H9 (cell line): ENCODE data around the gene TSC2. TPM values are rescaled to one million over a fixed set of nuclear protein-coding genes. Genes with fewer than 3 reads are reported as not detected.

Experiments
- DNase-seq: peaks from one replicate; pipeline ENCODE4 v3.0.0-alpha.2; 2017
- H2AFZ ChIP-seq: one replicate; pipeline ENCODE4 v1.6.1; 2013; ENCODE audit warnings: mild to moderate bottlenecking, low read length, control low read depth, moderate library complexity
- H2AK5ac ChIP-seq: 2 replicates; pipeline ENCODE4 v1.6.1; 2013; ENCODE audit warnings: low read length, control low read depth, mixed read lengths; ENCODE audit not compliant: insufficient read length
- H2BK120ac ChIP-seq: one replicate; pipeline ENCODE4 v1.6.1; 2013; ENCODE audit warnings: low read depth, mild to moderate bottlenecking, low read length, control low read depth, inconsistent platforms; ENCODE audit not compliant: poor library complexity, severe bottlenecking
- H2BK12ac ChIP-seq: 2 replicates; pipeline ENCODE4 v1.6.1; 2013; ENCODE audit warnings: low read length, control low read depth, mixed read lengths, low read depth; ENCODE audit not compliant: insufficient read length
- H2BK15ac ChIP-seq: 2 replicates; pipeline ENCODE4 v1.6.1; 2013; ENCODE audit warnings: low read depth, low read length, control low read depth
- H2BK20ac ChIP-seq: one replicate; pipeline ENCODE4 v1.6.1; 2013; ENCODE audit warnings: low read depth, mild to moderate bottlenecking, low read length, control low read depth, inconsistent platforms; ENCODE audit not compliant: poor library complexity, severe bottlenecking
- H2BK5ac ChIP-seq: 2 replicates; pipeline ENCODE4 v1.6.1; 2013; ENCODE audit warnings: low read length, control low read depth, mixed read lengths; ENCODE audit not compliant: insufficient read length
- H3K14ac ChIP-seq: 2 replicates; pipeline ENCODE4 v1.6.1; 2013; ENCODE audit warnings: low read length, control low read depth; ENCODE audit not compliant: insufficient read depth
- H3K18ac ChIP-seq: 2 replicates; pipeline ENCODE4 v1.6.1; 2013; ENCODE audit warnings: low read depth, mild to moderate bottlenecking, mixed read lengths, low read length, control low read depth; ENCODE audit not compliant: insufficient read length
- H3K23ac ChIP-seq: 2 replicates; pipeline ENCODE4 v1.6.1; 2013; ENCODE audit warnings: low read length, control low read depth, mixed read lengths, low read depth; ENCODE audit not compliant: insufficient read length
- H3K23me2 ChIP-seq: 2 replicates; pipeline ENCODE4 v1.6.1; 2013; ENCODE audit warnings: low read depth, mild to moderate bottlenecking, mixed read lengths, low read length, control low read depth; ENCODE audit not compliant: insufficient read length, poor library complexity, severe bottlenecking
- H3K27ac ChIP-seq: 2 replicates; pipeline ENCODE4 v1.5.1; 2013; ENCODE audit warnings: low read length, control low read depth, mixed read lengths, low read depth; ENCODE audit not compliant: insufficient read length
- H3K27me3 ChIP-seq: 2 replicates; pipeline ENCODE4 v1.6.1; 2013; ENCODE audit warnings: low read length, control low read depth, inconsistent platforms; ENCODE audit not compliant: insufficient read depth
- H3K4ac ChIP-seq: 2 replicates; pipeline ENCODE4 v1.6.1; 2013; ENCODE audit warnings: low read depth, mild to moderate bottlenecking, control low read depth, inconsistent platforms, low read length, moderate library complexity
- H3K4me1 ChIP-seq: 2 replicates; pipeline ENCODE4 v1.6.1; 2013; ENCODE audit warnings: low read length, control low read depth, inconsistent platforms; ENCODE audit not compliant: insufficient read depth
- H3K4me2 ChIP-seq: 2 replicates; pipeline ENCODE4 v1.6.1; 2013; ENCODE audit warnings: low read length, control low read depth, mixed read lengths; ENCODE audit not compliant: insufficient read length, insufficient read depth
- H3K56ac ChIP-seq: 2 replicates; pipeline ENCODE4 v1.6.1; 2013; ENCODE audit warnings: low read depth, mild to moderate bottlenecking, mixed read lengths, low read length, control low read depth; ENCODE audit not compliant: insufficient read length
- H3K79me1 ChIP-seq: 2 replicates; pipeline ENCODE4 v1.6.1; 2013; ENCODE audit warnings: low read depth, mild to moderate bottlenecking, moderate library complexity, low read length, control low read depth, inconsistent platforms; ENCODE audit not compliant: insufficient read depth, poor library complexity, severe bottlenecking
- H3K79me2 ChIP-seq: 2 replicates; pipeline ENCODE4 v1.6.1; 2013; ENCODE audit warnings: low read length, control low read depth, inconsistent platforms; ENCODE audit not compliant: insufficient read depth
- H3K9ac ChIP-seq: 2 replicates; pipeline ENCODE4 v1.6.1; 2013; ENCODE audit warnings: low read length, control low read depth, mixed read lengths; ENCODE audit not compliant: insufficient read length; ENCODE audit errors: extremely low read depth
- H3K9me3 ChIP-seq: one replicate; pipeline ENCODE4 v1.6.1; 2013; ENCODE audit warnings: low read depth, low read length, inconsistent platforms; ENCODE audit not compliant: control insufficient read depth
- H3T11ph ChIP-seq: one replicate; pipeline ENCODE4 v1.6.1; 2013; ENCODE audit warnings: mild to moderate bottlenecking, low read length, control low read depth, inconsistent platforms
- H4K20me1 ChIP-seq: one replicate; pipeline ENCODE4 v1.6.1; 2013; ENCODE audit not compliant: control insufficient read depth, insufficient read length, insufficient read depth
- H4K5ac ChIP-seq: 2 replicates; pipeline ENCODE4 v1.6.1; 2013; ENCODE audit warnings: low read depth, mild to moderate bottlenecking, mixed read lengths, low read length, control low read depth; ENCODE audit not compliant: insufficient read length
- H4K8ac ChIP-seq: replicated peaks from 2 replicates; pipeline ENCODE4 v1.6.1; 2013; ENCODE audit warnings: low read length, control low read depth, mixed read lengths, low read depth; ENCODE audit not compliant: insufficient read length
- H4K91ac ChIP-seq: 2 replicates; pipeline ENCODE4 v1.6.1; 2013; ENCODE audit warnings: low read depth, mild to moderate bottlenecking, moderate library complexity, mixed read lengths, low read length, control low read depth; ENCODE audit not compliant: insufficient read length
- H3K27ac Mint-ChIP-seq, 3 experiments: 2 replicates in 2 of 3; 3 replicates in 1 of 3; pipeline ENCODE4 v1.8.0; 2020 to 2021; ENCODE audit warnings: mixed read lengths in 3 of 3, mild to moderate bottlenecking in 1 of 3, moderate library complexity in 1 of 3
- H3K27me3 Mint-ChIP-seq: 2 replicates; pipeline ENCODE4 v1.8.0; 2021; ENCODE audit warnings: low read depth, mild to moderate bottlenecking, moderate library complexity, mixed read lengths
- H3K36me3 Mint-ChIP-seq, 3 experiments: 2 replicates in 2 of 3; 3 replicates in 1 of 3; pipeline ENCODE4 v1.8.0; 2020 to 2021; ENCODE audit warnings: low read depth in 3 of 3, mixed read lengths in 3 of 3; ENCODE audit not compliant: insufficient read depth in 1 of 3
- H3K4me1 Mint-ChIP-seq, 2 experiments: 2 replicates each; pipeline ENCODE4 v1.8.0; 2020; ENCODE audit warnings: mixed read lengths in 2 of 2
- H3K4me3 Mint-ChIP-seq, 2 experiments: 2 replicates in 1 of 2; 3 replicates in 1 of 2; pipeline ENCODE4 v1.8.0; 2020 to 2021; ENCODE audit warnings: mild to moderate bottlenecking in 2 of 2, mixed read lengths in 2 of 2, moderate library complexity in 1 of 2
- H3K9me3 Mint-ChIP-seq, 2 experiments: 2 replicates in 1 of 2; 3 replicates in 1 of 2; pipeline ENCODE4 v1.8.0; 2020; ENCODE audit warnings: mild to moderate bottlenecking in 2 of 2, mixed read lengths in 2 of 2, moderate library complexity in 1 of 2
- WGBS: extraction: QIAGEN DNeasy Blood & Tissue Kit; methylation state at CpG from one replicate; pipeline ENCODE4 v1.1.7; 2013; ENCODE audit warnings: missing lambda C conversion rate, low lambda C conversion rate, mixed read lengths; ENCODE audit not compliant: insufficient read length; ENCODE audit errors: extremely low coverage; 5-methylcytosine and 5-hydroxymethylcytosine counted together
- total RNA-seq: library from RNA; stranded (reverse); gene quantifications from 2 replicates; pipeline ENCODE4 v1.2.1, GENCODE V29; 2021
- TF ChIP-seq, protein P1 (sequence below): fragments of 200-600 bp; sonication (generic); conservative IDR thresholded peaks from 3 replicates; pipeline ENCODE4 v1.8.0; 2021; ENCODE audit warnings: antibody characterized with exemption, mild to moderate bottlenecking

Gene TSC2
- total RNA-seq, 1 experiment from 2014 or later, result 122 TPM

DNA sequence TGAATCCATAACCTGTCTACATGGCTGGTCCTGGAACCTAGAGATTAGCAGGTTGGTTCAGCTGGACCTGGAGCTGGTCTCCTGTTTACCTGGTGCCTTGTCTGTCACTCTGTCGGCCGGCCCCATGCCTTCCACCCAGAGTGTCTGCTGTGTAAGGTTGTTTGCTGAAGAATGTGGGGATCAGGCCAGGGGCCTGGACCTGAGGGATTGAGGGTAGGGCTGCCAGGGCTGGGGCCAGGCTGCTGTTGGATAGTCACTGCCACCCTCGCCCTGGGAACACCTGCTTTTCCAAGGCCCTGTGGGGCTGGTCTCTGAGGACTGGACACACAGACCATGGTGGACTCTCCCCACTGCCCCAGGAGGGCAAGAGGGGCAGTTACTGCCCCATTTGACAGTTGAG lies 19.6 kb upstream of the TSC2 start:
- no peaks in the 10 kb centered on the region for H4K20me1 ChIP-seq
- H2BK12ac ChIP-seq, result no peak overlapping the region
- H3K79me2 ChIP-seq, result no peaks in the 10 kb centered on the region
- no peak overlapping the region for H3K9ac ChIP-seq
- Mint-ChIP-seq H3K36me3 (no peaks in the 10 kb centered on the region), H3K9me3 (no peaks in the 10 kb centered on the region; a peak in 1 of 5 replicates), H3K27me3 (peaks cover 32% of the 10 kb centered on the region), H3K4me3 (peak overlapping the region in 1 of 2 experiments; percentile 84; a peak in 3 of 5 replicates), H3K4me1 (peaks cover 10 to 13% of the 10 kb centered on the region in 2 experiments), H3K27ac (no peak overlapping the region)
- H2BK5ac ChIP-seq, result no peak overlapping the region
- no peak overlapping the region for H3K56ac ChIP-seq
- no peaks in the 10 kb centered on the region for H3K79me1 ChIP-seq
- peaks cover 7% of the 10 kb centered on the region; the same call in 1 of the 2 replicates for H3K27me3 ChIP-seq
- H3K4me1 ChIP-seq, result no peaks in the 10 kb centered on the region; the same call in 1 of the 2 replicates
- WGBS, result no CpG with 5 or more reads among the region's 3 CpGs
- DNase-seq, result no peak
- no peak overlapping the region for H2AK5ac ChIP-seq
- H3K14ac ChIP-seq, result no peak overlapping the region
- H3K27ac ChIP-seq, result no peak overlapping the region
- no peak overlapping the region for H3K4ac ChIP-seq
- H3K23me2 ChIP-seq, result peaks cover 3% of the 10 kb centered on the region
- H3K4me2 ChIP-seq, result no peak overlapping the region
- no peak overlapping the region for H4K8ac ChIP-seq
- H4K5ac ChIP-seq, result no peak overlapping the region
- no peak overlapping the region for H2BK120ac ChIP-seq
- no peak overlapping the region for H3T11ph ChIP-seq
- no peak overlapping the region for H3K18ac ChIP-seq
- TF ChIP-seq, protein P1, sequence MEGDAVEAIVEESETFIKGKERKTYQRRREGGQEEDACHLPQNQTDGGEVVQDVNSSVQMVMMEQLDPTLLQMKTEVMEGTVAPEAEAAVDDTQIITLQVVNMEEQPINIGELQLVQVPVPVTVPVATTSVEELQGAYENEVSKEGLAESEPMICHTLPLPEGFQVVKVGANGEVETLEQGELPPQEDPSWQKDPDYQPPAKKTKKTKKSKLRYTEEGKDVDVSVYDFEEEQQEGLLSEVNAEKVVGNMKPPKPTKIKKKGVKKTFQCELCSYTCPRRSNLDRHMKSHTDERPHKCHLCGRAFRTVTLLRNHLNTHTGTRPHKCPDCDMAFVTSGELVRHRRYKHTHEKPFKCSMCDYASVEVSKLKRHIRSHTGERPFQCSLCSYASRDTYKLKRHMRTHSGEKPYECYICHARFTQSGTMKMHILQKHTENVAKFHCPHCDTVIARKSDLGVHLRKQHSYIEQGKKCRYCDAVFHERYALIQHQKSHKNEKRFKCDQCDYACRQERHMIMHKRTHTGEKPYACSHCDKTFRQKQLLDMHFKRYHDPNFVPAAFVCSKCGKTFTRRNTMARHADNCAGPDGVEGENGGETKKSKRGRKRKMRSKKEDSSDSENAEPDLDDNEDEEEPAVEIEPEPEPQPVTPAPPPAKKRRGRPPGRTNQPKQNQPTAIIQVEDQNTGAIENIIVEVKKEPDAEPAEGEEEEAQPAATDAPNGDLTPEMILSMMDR, result no peak
- H2AFZ ChIP-seq, result no peak overlapping the region
- no peaks in the 10 kb centered on the region for H3K9me3 ChIP-seq
- H2BK20ac ChIP-seq, result no peak overlapping the region
- H4K91ac ChIP-seq, result no peak overlapping the region
- no peak overlapping the region for H3K23ac ChIP-seq
- H2BK15ac ChIP-seq, result no peak overlapping the region
